ENCODE results near the gene UNC79. TPM values are rescaled to one million over a fixed set of nuclear protein-coding genes. Genes with fewer than 3 reads are reported as not detected.
"Not testable (repeated sequence)": the region's sequence is repeated elsewhere in the genome, so short reads cannot be mapped to it uniquely, and the experiment has no call there.

Gene UNC79
- polyA plus RNA-seq, 3 donors, result 0.01 to 0.02 TPM; not detected in 1

GRCh38 chr14:93476305-93476704, 45.6 kb downstream of the UNC79 start:
- Histone ChIP-seq H3K36me3 (replicated peaks in 1 of 2; ENCODE audit: control insufficient read depth in 1 of 2, insufficient read depth in 2 of 2, low read length in 2 of 2) (no peaks in the 10 kb centered on the region), H3K27ac (ENCODE audit: low read depth in 1 of 2, low read length in 2 of 2) (no peak overlapping the region), H3K27me3 (ENCODE audit: control insufficient read depth in 2 of 2, insufficient read depth in 2 of 2, low read length in 2 of 2) (peaks cover 16 to 20% of the 10 kb centered on the region in 2 donors), H3K4me2 (replicated peaks; ENCODE audit: extremely low read depth, low read length, poor library complexity, severe bottlenecking) (no peak overlapping the region), H3K9ac (ENCODE audit: insufficient read depth, low read length, poor library complexity, severe bottlenecking) (no peak overlapping the region), H3K9me3 (replicated peaks in 1 of 2; ENCODE audit: control insufficient read depth in 1 of 2, insufficient read depth in 1 of 2, low read length in 2 of 2) (no peaks in the 10 kb centered on the region), H3K4me1 (ENCODE audit: control insufficient read depth in 1 of 2, insufficient read depth in 2 of 2, low read length in 2 of 2) (no peaks in the 10 kb centered on the region), H3K4me3 (replicated peaks in 1 of 3; ENCODE audit: low read depth in 2 of 3, low read length in 3 of 3) (no peak overlapping the region), H2AFZ (ENCODE audit: insufficient read depth, low read depth, low read length, poor library complexity, severe bottlenecking) (no peak overlapping the region), H3K79me2 (ENCODE audit: insufficient read depth, low read length) (no peaks in the 10 kb centered on the region), H4K20me1 (ENCODE audit: insufficient read depth, low read length) (no peaks in the 10 kb centered on the region)
- no peak for DNase-seq
- Mint-ChIP-seq H3K4me1 (no peaks in the 10 kb centered on the region), H3K27me3 (ENCODE audit: low read depth in 3 of 3) (peaks cover 15 to 17% (median 17%) of the 10 kb centered on the region in 3 donors), H3K4me3 (no peak overlapping the region), H3K36me3 (no peaks in the 10 kb centered on the region), H3K27ac (peak overlapping the region in 1 of 7 donors; percentile 25), H3K9me3 (peaks cover 0 to 2% (median 0%) of the 10 kb centered on the region in 7 donors)
- 89% methylated on average over 2 of the region's 3 CpGs for WGBS (ENCODE audit: insufficient coverage)
- no peak for TF ChIP-seq CTCF (IDR thresholded peaks at IDR 0.05)
- intact Hi-C loops (cut with micrococcal nuclease), result no loop called here

GRCh38 chr14:93479074-93479473, 48.3 kb downstream of the UNC79 start:
- H3K36me3 Mint-ChIP-seq; H3K9ac ChIP-seq (ENCODE audit: insufficient read depth, low read length, poor library complexity, severe bottlenecking); H4K20me1 ChIP-seq (ENCODE audit: insufficient read depth, low read length); H3K9me3 Mint-ChIP-seq; H3K4me3 ChIP-seq (replicated peaks in 1 of 3; ENCODE audit: low read depth in 2 of 3, low read length in 3 of 3); H3K27ac Mint-ChIP-seq; H3K79me2 ChIP-seq (ENCODE audit: insufficient read depth, low read length); H3K4me1 Mint-ChIP-seq; DNase-seq; H3K9me3 ChIP-seq (replicated peaks in 1 of 2; ENCODE audit: control insufficient read depth in 1 of 2, insufficient read depth in 1 of 2, low read length in 2 of 2); H3K27ac ChIP-seq (ENCODE audit: low read depth in 1 of 2, low read length in 2 of 2); H2AFZ ChIP-seq (ENCODE audit: insufficient read depth, low read depth, low read length, poor library complexity, severe bottlenecking); H3K4me1 ChIP-seq (ENCODE audit: control insufficient read depth in 1 of 2, insufficient read depth in 2 of 2, low read length in 2 of 2); intact Hi-C loops (cut with micrococcal nuclease); H3K36me3 ChIP-seq (replicated peaks in 1 of 2; ENCODE audit: control insufficient read depth in 1 of 2, insufficient read depth in 2 of 2, low read length in 2 of 2); H3K4me2 ChIP-seq (replicated peaks; ENCODE audit: extremely low read depth, low read length, poor library complexity, severe bottlenecking): not testable (repeated sequence)
- H3K27me3 Mint-ChIP-seq (ENCODE audit: low read depth in 3 of 3), result peaks cover 7 to 12% (median 7%) of the 10 kb centered on the region in 3 donors
- WGBS (ENCODE audit: insufficient coverage), result no CpG with 5 or more reads among the region's 2 CpGs
- H3K4me3 Mint-ChIP-seq, result peak overlapping the region in 1 of 2 donors; percentile 14
- H3K27me3 ChIP-seq (ENCODE audit: control insufficient read depth in 2 of 2, insufficient read depth in 2 of 2, low read length in 2 of 2), result peaks cover 7 to 11% of the 10 kb centered on the region in 2 donors

Measured in CD14-positive monocyte (primary cell).